Epithelial cell of prostate (primary cell): Measurements from ENCODE around the gene TEAD1.

Experiments used
- DNase-seq: peaks from one replicate; pipeline ENCODE4 v3.0.0-alpha.2; 2011; ENCODE audit warnings: low read depth, low spot score
- H3K27ac ChIP-seq: fragments of 450-650 bp; 2 replicates; pipeline ENCODE4 v1.5.1; 2017; ENCODE audit warnings: mild to moderate bottlenecking

TEAD1 gene

DNA sequence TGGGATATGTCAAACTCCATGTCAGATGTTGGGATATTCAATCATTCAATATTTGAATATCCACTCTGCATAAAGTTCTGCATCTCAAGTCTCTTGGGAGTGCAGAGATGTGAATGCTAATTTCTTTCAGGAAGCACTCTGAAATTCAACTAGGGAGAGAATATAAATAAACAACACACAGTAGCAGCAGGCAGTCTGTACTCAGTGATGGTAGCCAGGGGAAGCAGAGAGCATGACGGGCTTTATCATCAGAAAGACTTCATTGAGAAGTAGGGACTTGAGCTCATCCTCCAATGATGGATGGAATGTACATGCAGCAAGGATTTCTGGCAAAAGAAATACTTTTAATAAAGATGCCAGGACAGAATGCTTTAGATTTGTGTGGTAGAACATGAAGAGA lies 9.8 kb upstream of the TEAD1 start:
- no peak for DNase-seq
- H3K27ac ChIP-seq, result no peak overlapping the region

DNA sequence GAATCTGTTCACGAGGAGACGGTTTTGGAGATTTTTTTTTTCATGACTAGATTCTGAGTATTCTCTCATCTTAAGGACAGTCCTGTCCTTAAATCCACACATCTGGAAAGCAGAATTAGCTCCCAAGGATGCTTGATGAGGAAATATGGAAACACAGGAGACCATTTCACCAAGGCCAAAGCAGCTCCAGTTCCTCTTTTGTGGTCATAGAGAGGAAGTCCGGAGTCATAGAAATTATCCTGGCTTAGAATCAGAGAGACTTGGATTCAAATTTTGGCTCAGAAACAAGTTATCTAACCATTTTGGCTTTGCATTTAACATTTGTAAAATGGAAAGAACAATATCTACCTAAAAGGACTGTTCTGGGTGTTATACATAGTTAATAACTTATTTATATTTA lies 7.3 kb upstream of the TEAD1 start:
- DNase-seq, result no peak
- no peak overlapping the region for H3K27ac ChIP-seq

DNA sequence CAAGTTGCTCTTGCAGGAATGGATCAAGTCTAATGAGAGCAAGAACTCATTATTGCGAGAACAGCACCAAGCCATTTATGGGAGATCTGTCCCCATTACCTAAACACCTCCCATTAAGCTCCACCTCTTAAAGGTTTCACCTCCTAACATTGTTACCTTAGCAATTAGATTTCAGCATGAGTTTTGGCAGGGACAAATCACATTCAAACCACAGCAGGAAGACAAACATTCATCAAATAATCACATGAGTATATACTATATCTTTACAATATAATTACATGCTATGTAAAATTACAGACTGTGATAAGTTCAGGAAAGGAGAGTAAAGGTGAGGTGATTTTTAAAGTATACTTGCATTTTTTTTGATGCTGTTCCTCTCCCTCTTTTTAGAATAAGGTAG lies 6.6 kb upstream of the TEAD1 start:
- no peak for DNase-seq
- no peak overlapping the region for H3K27ac ChIP-seq

DNA sequence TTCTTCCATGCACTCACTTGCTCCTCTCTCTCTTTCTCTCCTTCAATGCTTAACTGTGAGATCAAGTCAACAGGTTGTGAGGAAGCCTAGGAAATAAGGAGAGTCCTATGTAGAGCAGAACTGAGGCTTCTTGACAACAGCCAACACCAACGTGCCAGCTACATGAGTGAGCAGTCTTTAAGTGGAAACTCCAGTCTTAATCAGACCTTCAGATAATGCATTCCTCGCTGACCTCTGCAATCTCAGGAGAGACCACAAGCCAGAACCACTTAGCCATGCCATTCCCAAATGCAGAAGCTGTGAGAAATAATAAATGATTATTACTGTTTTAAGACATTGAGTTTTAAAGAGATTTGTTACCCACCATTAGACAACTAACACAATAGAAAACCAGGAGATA lies 6.1 kb upstream of the TEAD1 start:
- H3K27ac ChIP-seq, result no peak overlapping the region
- no peak for DNase-seq

DNA sequence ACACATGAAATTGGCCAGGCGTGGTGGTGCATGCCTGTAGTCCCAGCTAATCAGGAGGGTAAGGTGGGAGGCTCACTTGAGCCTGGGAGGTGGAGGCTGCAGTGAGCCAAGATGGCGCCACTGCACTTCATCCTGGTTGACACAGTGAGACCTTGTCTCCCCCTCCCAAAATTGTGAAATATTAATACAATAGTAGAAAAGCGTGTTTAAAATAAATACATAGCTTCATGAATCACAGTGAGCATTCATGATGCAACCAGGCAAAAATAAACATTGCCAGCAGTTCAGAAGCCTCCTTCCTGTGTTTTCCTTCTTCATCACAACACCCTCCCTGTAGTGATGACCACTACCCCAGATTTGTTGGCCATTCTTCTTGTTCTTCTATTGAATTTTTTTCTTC lies 4.3 kb upstream of the TEAD1 start:
- DNase-seq, result no peak
- peak overlapping the region; percentile 17 for H3K27ac ChIP-seq

DNA sequence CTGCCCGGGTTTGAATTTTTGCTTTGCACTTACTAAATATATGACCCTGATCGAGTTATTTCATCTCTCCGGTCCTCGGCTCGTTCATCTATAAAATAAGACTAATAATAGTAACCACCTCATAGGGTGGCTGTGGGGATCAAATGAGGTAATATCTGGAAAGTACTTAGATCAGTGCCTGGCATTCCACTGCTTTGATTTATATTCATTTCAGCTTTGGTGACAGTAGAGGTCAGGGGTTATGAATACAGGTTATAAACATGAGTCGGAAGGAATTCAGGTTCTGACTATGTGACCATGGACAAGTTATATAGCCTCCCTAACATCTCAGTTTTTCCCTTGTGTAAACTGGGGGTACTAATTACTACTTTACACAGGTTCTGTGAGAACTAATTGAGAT lies 2.9 kb upstream of the TEAD1 start:
- no peak for DNase-seq
- no peak overlapping the region for H3K27ac ChIP-seq

DNA sequence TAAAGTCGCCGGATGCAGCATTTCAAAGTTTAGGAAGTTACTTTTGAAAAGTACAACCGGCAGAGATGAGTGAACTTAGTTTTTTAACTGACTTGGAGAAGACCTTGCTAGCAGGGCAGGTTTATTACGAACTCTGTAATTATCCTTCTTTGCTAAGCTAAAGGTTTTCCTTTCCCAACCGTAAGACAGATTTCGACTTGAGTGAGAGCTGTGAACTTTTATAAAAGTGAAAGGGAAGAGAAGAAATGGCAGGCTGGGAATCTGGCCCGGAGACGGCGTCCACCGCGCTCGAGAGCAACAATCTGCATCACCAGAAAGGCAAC lies 659 bp upstream of the TEAD1 start:
- H3K27ac ChIP-seq, result peak overlapping the region; percentile 87
- DNase-seq, result no peak

DNA sequence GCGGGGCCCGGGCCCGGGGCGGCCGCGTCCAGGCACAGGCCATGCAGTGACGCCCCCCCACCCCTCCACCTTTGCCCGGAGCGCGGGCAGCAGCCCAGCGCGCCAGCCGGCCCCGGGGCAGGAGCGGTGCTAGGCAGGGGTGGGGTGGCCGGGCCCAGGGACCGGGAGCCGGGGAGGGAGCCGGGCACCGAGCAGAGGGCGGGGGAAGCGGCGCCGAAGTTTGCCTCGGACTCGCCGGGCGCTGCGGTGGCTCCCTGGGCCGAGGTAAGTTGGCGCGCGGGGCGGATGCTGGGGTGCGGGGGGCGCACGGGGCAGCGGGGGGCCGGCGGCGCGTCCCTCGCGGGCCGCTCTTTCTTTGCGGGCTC lies 332 bp downstream of the TEAD1 start:
- peak overlapping the region; percentile 87 for H3K27ac ChIP-seq

DNA sequence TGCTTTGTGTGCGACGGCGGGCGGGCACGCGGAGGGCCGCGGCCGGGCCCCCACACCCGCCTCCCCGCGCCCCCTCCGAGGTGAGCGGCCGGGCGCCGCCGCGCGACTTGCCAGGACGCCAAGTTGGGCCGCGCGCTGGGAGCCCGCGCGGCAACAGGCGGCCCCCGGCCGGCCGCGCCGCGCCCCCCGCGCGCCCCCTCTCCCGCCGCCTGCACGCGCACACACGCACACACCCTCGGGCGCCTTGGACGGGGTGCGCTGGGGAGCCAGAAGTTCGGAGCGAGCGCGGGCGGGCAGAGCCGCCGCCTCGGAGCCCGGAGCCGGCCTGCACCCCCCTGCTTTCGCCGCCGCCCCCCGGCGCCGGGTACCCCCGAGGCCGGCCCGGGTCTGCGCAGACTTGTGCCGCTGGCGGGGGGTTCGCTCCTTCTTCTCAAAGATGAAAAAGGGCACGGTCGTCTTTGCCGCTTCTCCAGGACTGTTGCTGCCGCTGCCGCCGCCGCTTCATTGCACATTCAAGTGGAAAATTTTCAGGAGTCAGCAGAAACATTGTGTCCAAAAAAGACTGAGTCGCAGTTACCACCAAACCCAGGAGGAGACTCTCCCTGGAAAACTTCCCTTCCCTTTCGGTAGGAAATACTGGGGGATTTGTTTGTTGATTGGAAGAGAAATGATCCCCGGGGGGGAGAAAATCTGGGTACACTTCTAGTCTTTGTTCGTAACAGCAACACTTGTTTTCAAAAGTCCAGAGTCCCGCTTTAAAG lies 895 bp downstream of the TEAD1 start:
- DNase-seq, result no peak

More for the DNA sequence above, 332 bp downstream of the TEAD1 start:
- no peak for DNase-seq

DNA sequence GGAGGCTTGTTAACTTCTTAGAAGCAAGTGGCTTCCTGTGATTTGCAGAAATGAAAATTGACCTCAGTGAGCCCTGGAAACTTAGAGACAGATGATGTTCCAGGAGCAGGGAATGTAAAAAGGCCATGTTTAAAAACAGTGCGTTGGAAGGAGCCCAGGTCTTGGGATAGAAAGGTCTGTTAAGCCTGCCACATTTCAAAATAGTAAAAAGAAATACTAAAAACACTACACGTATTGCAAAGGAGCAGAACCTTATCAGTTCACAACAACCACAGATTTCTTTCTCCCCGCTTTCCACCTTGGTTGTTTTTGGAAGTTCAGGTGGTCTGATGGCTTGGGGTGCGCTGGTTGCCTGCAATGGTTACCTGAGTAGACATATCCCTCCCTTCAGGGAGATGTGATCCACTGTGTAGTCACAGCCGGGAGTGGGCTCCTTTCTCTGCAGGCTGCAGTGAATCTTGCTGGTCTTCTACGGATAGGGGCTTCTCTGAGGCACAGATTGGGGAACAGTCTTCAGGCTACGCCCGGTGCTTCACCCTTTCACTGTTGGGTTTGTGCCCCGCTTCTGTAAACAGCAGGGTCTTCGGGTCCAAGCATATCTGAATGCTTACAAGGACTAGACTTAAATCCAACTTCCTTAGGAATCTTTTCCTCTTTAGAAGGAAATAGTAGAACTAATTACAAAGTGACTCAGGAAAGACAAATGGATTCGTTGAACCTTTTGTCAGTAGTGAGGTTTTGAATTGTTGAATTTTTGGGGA lies 1.9 kb downstream of the TEAD1 start:
- DNase-seq, result no peak
- peak overlapping the region; percentile 87 for H3K27ac ChIP-seq

More for the DNA sequence above, 895 bp downstream of the TEAD1 start:
- peak overlapping the region; percentile 87 for H3K27ac ChIP-seq

DNA sequence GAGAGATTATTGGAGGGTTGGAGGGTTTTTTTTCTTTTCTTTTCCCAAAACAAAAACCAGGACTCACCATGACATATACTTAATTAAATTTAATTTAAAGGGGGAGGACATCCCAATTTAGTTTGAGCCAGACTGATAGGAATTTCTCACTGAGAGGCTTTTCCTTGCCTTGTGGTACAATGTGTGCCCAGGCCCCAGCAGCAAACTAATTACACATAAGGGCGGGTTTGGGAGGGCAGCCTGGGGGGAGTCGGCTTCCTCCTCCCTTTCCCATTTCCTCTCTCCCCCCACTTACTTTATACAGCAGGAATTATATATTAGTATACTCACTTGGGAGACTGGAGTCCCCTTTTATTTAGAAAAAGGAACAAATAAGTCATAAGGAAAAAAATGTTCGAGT lies 2.9 kb downstream of the TEAD1 start:
- no peak for DNase-seq
- peak overlapping the region; percentile 87 for H3K27ac ChIP-seq

DNA sequence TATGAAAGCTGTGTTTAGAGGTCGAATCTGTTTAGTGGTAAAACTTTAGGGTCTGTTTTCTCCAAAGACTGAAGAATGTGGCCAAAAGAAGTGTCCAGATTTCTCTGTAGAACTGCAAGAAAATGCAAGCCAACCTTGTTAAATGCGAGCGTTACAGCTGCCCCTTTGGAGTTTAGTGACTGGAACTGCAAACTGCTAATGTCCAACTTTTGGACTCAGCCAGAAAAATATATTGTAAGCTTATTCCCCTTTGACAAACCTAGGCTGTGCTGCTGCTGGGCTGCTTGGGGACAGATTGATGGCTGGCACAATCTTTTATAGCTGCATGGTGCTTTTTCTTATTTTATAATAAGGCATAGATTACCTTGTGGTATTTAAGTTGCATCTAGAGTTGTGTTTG lies 3.9 kb downstream of the TEAD1 start:
- DNase-seq, result no peak
- H3K27ac ChIP-seq, result peak overlapping the region; percentile 87

DNA sequence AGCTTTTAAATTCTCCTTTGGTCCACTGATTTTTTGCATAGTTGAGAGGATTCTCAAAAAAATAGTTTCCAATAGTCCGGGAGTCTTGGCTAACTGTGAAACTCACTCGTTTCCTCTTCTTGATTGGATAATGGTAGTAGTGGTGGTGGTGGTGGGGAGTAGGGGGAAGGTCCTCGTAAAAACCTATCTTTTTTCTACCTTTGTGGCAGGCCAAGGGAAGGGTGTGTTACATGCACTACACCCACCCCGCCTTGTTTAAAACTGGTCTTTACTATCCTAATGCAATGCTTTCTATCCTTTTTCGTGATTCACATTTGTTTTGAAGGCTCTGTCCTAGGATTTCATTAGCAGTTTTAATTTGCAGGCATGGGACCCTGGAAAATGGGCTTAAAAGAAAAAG lies 4.8 kb downstream of the TEAD1 start:
- peak overlapping the region; percentile 87 for H3K27ac ChIP-seq

DNA sequence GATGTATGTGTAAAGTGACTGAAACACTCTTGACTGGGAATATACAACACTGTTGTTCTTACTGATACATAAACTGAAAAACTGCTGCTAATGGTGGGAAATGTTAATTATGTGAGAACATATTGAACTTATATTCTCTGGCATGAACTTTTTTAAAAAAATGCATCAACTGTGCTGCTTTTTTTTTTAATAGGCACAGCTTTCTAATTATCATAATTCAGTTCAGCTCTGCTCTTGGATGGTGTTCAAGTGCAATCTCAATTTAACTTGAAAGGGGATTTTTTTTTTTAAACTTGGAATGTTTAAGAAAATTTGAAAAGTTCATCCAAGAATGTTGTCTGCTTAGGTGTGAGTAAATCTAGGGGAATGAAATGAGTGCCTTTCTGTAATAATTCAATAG lies 5.2 kb downstream of the TEAD1 start:
- H3K27ac ChIP-seq, result peak overlapping the region; percentile 87

More for the DNA sequence above, 4.8 kb downstream of the TEAD1 start:
- no peak for DNase-seq

DNA sequence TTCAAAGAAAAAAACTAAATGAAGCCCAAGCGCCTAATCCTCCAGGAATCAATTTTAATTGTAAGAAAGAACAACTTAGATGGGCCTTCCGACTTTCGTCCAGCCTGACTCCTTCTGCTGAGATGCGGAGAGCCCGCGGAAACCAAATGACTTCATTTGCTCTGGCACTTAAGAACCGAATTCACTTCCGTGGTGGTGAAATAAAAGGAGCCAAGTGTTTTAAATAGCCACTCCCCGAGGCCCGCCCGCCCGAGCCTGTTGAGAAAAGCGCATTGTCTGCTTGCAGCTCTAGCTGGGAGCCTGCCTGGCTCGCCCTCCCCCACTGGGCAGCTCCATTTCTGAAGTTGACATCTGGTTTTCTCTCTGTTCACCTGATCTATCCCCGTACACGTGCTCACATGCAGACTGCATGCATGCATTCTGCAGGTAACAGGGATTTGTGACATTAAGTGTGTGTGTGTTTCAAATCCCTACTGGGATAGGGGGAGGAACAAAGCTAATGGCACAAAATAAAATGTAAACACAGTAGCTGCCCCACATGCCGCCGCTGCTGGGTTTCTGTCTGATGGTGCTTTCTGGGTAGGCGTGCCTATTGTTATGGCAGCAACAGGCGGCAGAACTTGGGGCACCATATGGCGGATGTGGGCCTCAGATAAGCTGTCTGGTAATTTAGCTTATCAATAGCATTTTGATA lies 6.2 kb downstream of the TEAD1 start:
- peak; percentile 66 for DNase-seq
- H3K27ac ChIP-seq, result peak overlapping the region; percentile 87

More for the DNA sequence above, 5.2 kb downstream of the TEAD1 start:
- no peak for DNase-seq

DNA sequence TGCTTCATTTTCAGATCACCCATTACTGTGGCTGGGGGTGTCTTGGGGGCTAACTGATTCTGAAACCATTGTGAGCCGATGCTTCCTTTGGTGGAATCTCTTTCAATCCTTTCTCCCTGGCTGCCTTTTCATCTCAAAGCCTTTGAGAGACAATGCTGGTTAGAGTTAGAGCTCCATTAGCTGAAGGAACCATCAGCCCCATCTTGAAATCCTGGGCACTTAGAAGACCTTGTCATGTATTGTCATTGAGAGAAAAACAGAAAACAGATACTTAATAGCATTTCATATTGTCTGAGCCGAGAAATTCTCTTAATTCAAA lies 6.7 kb downstream of the TEAD1 start:
- H3K27ac ChIP-seq, result peak overlapping the region; percentile 87
- DNase-seq, result no peak

DNA sequence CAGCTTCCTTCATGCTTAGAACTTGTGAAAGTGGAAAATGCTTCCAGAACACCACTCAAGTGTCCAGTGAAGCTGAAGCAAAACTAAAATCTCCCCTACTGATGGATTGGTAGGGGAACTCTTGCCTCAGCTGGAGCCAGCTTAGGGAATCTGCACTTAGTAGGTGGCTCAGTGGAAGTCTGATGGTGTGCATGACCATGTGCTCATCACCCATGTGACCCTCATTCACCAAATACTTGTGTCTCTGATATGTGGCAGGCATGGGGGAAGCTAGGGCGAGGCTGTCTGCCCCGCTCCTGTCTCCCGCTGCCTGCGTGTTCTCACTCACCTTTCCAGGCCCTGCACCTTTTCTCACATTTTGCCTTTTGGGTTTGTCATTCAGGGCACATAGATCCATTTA lies 7.2 kb downstream of the TEAD1 start:
- no peak overlapping the region for H3K27ac ChIP-seq
- DNase-seq, result no peak

DNA sequence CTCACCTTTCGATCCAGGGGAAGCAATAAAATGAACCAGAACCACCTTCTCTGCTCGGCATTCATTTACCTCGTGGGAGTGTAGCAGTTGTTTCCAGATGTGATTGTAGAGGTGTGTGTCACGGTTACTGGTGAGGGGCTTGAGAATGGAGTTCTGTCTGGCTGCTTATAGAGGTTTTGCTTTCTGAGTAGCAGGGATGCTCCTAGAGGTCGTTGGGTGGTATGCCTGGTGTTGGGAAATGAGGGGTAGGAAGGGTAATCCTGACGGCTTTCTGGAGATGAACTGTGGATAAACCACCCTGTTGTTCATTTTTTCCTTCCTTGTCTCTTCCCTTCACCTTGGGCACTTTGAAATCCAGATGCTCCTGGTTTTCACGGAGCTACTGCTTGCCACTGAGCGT lies 8.1 kb downstream of the TEAD1 start:
- DNase-seq, result no peak
- H3K27ac ChIP-seq, result no peak overlapping the region

DNA sequence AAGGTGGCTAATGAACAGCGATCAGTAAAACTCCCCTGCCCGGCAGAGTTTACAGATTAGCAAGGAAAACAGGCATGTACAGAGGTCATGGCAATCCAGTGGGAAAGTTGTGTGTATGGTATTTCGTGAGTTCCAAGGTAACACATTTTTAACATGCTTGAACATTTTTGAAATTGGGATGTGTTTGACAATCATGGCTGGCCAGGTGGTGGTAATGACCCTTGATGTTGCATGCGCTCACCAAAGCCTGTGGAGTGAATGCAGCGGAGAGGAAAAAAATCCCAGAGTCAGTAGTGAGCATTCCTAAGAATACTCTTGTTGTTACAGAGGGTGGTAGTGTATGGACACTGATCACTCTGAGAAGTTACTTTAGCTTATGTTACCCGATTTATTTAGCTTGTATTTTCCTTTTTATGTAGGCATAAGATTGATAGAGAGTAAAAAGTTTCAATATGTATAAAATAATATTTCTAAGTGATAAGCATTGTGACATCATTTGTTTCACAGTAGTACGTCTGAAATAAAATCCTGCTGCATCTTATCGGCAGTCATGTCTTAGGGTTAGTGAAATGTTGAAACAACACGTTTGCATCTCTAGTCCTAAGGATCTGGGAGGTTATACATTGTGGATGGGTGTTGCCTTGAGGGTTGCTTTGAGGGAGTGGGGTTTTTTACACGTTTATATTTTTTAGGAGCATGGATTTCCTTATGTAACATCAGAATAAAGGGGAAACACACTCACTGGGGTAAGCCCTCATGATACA lies 8.7 kb downstream of the TEAD1 start:
- no peak for DNase-seq
- no peak overlapping the region for H3K27ac ChIP-seq

DNA sequence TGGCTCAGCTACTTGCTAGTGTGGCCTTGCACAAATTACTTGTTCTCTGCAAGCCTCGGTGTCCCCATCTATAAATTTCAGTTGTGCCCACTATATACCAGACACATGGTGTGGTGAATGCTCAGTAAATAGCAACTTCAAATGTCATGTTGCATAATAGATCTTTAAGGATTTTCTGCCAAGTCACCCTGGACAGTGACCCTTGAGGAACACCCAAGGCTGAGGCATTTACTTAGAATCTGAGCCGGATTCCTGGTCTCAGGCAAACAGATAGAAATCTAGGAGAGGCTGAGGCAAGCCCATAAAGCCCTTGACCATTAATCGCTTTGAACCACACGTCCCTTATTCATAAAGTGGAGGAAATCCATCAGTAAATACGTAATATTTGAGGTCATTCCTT lies 9.7 kb downstream of the TEAD1 start:
- H3K27ac ChIP-seq, result peak overlapping the region; percentile 69
- DNase-seq, result no peak

DNA sequence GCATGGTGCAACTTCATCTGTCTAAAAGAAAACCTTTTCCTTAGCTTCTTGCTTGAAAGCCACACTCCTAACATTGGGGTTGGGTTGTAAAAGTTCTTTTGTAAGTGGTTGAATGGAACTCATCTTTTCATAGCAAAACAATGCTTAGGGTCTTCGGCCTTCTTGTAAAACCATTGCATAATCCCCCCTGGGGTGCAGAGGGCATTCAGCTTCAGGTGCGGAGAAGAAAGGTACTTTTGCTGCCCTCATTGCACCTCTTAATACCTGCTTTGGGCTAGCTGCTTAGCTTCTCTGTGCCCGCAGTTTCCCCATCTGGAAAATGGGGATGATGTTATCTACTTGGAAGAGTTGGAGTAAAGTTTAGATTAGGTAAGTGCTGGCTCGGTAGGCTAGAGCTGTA lies 10.1 kb downstream of the TEAD1 start:
- H3K27ac ChIP-seq, result peak overlapping the region; percentile 69
- no peak for DNase-seq
